GM19238 (cell line): ENCODE data around the gene MMGT1.
A peak's percentile ranks its signal among the peaks of the same experiment; 100 is the strongest.

Experiments used
- DNase-seq: peaks from one replicate; pipeline ENCODE4 v3.0.0; 2011; ENCODE audit warnings: low spot score; ENCODE audit not compliant: insufficient read length

Gene MMGT1

DNA sequence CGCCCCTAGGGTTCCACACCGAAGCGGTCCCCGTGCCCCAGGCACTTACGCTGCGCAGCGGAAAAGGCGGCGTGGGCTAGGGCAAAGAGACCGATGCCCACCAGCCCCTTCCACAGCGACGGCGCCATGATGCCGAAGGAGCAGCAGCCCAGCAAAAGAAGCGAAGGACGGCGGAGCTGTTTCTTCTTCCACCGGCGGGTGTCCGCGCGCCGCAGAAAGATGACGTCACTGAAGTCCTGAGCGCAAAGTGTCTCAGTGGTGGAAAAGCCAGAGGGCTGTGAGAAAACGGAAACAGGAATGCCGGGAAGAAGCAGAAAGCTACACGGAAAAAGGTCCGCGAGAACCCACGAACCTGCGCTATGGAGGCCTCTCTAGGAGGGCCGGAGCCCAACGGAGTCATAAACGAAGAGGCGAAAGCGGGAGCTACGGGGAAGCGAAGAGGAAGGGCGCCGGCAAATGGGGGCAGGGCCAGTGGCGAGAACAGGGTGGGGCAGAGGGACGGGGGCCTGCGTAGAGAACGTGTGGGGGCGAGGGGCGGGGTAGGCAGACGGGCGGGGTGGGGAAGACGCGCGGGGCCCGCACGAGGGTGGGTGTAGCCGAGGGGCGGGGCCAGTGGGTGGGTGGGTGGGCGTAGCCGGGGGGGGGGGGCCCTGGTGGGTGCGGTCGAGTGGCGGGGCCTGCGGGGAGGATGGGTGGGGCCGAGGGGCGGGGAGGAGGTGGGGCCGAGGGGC, at the start of gene MMGT1:
MMGT1 (minus strand) TSS at position 441 of the 731 bp plus-strand sequence; CDS start at position 128, 313 bp downstream.
- DNase-seq, result peak; percentile 67

DNA sequence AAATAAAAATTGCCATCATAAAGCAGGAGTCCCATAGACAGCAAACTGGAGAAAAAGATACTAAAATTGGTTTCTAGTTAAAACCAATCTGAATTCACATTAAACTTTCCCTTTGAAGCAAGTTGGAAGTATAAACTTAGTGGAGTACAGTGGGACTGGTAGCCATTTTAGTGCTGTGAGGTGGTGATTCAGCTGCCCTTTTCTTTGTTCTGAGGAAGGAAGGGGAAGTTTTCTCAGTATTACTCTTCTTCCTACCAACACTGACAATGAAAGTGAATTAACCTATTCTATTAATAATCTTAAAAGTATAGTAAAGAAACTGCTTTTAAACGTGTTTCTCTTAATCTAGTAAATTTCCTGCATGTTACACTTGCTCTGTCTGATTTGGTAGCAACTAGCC, 48.1 kb upstream of the MMGT1 start:
- no peak for DNase-seq

DNA sequence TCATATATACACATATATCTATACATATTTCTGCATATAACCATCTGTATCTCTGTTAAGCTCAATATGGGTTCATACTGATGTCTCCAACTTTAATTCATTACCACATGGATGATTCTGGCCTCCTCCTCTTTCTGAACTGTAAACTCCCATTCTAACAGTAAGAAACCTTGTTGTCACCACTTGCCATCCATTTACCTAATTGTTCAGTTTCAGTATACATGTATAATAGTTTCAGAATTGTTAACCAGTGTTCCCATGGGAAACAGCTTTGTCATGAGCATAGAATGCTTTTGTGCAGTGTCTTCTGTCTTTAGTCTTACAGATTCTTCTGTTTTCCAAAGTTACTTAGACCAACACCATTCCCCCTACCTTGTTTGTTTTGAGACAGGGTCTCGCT, 47.4 kb upstream of the MMGT1 start:
- DNase-seq, result no peak

DNA sequence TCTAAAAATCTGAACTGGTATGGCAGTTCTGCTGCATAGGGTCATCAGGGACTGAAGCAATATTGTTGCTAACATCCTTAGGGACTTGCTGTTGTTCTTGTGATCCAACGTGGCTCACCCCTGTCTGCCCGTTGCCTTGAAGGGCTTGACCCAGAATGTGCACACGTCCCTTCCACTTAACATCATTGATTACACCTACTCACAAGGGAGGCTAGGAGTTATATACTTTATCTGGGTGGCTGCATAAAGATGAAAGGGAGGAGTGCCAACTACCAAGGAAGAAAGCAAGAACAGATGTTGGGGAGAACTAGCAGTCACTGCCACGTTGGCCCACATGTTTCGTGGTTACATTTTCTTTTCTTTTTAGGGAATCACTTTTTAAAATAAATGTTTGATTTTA, 45.4 kb upstream of the MMGT1 start:
- no peak for DNase-seq

DNA sequence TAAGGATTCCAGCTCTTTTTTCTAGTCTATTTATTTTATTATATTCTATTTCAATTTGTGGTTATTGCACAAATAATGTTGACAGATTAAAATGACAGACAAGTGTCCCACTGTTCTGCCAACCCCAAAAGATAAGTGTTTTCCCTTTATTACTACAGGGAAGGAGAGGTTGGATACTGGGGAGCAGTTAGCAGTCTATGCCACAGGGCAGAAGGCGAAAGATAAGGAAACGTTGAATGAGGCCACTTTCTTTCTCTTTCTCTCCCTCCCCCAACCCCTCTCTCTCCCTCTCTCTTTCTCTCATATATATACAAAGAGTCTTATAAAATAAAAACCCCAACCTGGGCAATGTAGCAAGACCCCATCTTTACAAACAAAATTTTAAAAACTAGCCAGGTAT, 43.1 kb upstream of the MMGT1 start:
- DNase-seq, result no peak

DNA sequence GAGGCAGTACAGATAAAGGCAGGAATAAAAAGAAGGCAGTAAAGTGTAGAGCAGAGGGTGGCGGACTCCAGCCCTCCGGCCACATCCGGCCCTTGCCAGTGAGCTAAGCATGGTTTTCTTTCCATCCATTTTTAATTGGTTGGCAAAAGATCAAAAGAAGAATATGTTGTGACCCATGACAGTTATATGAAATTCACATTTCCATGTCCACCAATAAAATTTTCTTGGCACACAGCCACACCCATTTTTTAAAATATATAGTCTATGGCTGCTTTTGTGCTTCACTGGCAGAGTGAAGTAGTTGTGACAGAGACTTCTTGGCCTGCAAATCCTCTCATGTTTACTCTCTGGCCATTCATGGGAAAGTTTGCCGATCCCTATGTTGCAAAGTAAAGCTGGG, 41.2 kb upstream of the MMGT1 start:
- DNase-seq, result no peak

DNA sequence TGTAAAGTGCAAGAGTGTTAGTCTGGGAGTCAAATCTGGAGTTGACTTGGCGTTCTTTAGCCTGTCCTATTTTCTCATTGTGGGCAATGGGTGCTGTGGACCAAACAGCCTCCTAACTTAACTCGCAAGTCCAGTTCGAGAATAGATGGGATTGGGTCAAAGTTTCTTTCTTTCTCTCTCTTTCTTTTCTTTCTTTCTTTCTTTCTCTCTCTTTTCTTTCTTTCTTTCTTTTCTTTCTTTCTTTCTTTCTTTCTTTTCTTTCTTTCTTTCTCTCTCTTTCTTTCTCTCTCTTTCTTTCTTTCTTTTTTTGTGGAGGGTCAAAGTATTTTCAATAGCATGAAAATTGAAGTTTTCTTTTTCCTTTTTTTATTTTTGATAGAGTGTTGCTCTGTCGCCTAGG, 14.5 kb upstream of the MMGT1 start:
- no peak for DNase-seq

DNA sequence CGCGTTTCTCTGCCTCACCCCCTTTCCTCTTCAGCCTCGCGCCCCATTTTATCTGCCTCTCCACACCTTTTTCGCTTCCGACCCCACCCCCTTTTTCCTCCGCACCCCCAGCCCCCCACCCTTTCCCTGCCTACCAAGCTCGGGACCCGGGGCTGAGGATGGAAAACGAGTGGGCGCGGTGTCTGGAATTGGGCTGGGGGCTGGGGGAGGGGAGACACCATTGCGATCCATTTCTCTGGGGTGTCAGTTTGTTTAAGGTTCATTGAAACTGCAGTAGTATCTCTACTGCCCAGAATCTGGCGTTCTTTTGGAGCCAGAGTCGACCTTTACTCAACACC, 12.2 kb upstream of the MMGT1 start:
- no peak for DNase-seq

DNA sequence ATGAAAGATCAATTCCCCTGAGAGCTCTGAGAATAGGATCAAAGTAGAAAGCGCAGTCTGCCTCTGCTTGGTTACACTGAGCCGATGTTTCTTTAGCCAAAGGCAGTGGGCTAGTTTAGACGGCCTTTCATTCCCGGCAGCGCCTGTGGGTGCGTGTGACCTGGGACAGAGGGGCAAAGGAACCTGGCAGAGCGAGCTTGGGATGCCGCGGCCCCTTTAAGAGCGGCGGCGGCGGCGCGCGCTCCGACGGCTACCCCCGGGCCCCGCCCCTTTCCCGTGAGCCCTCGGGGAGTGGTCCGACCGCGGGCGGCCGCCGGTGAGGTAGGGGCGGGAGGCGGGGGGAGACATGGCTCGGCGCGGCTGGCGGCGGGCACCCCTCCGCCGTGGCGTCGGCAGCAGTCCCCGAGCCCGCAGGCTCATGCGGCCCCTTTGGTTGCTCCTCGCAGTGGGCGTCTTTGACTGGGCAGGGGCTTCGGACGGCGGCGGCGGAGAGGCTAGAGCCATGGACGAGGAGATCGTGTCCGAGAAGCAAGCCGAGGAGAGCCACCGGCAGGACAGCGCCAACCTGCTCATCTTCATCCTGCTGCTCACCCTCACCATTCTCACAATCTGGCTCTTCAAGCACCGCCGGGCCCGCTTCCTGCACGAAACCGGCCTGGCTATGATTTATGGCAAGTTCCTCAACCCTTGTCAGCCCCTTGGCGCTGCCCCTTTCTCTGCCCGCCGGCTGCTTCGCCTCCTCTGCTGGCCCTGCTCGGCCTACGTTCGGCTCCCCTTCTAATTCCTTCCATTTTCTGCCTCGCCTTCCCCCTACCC, 11.6 kb upstream of the MMGT1 start, which contains the start of gene SLC9A6:
SLC9A6 (plus strand) TSS at position 279 of the 816 bp plus-strand sequence; CDS start at position 503, 224 bp downstream.
- DNase-seq, result peak; percentile 53

DNA sequence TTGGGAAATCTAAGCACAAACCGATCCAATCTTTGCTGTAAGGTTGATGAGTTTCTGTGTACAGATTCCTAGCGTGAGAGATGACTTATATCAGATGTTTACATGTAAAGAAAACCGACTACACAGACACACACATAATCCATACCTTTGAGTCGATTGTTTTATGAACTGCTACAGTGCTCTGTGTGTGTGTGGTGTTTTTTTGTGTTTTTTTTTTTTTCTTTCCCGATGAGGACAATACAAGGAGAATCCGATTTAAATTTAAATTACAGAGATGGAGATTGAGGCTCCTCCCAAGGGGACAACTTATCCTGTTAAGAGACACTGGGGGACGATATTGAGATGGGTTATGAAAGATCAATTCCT, 11.0 kb upstream of the MMGT1 start:
- no peak for DNase-seq

DNA sequence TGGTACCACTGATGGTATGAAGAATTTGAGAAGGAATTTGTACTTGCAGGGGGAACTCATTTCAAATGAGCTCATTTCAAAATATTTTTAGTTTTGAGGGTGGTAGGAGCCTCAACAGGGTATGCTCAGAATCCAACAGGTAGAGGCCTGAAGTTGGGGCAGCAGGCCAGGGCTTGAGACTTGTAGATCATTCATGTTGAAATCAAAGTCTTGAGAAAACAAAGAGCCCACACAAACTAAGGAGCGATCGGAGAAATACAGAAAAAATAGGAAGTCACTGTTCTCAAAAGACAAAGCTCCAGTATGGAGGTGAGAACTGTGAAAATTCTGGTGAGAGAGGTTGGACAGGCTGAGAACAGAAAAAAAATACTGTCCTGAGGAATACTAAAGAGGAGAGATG, 10.5 kb upstream of the MMGT1 start:
- DNase-seq, result no peak

DNA sequence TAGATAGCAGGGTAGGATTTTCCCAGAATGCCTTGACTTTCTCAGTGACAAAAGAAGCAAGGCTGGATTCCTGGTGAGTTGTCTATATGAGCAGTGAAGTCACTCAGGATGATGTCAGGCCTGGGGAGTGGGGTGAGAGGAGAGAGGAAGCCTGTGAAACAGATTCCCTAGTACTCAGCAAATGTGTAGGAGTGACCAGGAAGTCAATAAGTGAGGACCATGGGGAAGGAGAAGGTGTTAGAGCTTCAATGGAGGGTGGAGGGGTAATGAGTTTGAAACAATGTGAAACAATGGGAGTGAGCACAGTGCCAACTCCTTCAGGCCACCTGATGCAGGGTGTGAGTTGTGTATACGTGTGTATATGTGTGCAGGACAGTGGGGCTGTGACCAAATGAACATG, 9.1 kb upstream of the MMGT1 start:
- no peak for DNase-seq

DNA sequence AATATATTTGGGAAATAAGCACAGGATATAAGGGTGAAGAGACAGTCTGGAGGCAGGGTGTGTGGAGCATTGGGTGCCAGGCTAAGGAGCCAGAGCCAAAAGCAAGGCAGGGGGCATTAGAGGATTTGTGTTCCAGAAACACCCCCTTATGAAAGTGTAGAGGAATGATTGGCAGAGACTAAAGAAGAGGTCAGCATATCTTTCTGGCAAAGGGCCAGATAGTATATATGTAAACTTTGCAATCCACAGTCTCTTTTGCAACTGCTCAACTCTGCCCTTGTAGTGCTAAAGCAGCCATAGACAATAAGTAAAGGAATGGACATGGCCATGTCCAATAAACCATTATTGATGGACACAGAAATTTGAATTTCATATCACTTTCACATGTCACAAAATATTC, 7.9 kb upstream of the MMGT1 start:
- DNase-seq, result no peak

DNA sequence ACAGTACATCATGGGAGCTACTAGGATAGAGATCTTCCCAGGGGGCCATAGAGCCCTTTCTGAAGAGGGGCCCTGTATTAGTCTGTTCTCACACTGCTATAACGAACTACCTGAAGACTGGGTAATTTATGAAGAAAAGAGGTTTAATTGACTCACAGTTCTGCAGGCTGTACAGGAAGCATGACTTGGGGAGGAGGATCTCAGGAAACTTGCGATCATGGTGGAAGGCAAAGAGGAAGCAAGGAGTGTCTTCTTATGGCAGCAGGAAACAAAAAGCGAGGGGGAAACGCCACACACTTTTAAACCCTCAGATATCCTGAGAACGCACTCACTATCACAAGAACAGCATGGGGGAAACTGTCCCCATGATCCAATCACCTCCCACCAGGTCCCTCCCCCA, 7.2 kb upstream of the MMGT1 start:
- DNase-seq, result no peak

DNA sequence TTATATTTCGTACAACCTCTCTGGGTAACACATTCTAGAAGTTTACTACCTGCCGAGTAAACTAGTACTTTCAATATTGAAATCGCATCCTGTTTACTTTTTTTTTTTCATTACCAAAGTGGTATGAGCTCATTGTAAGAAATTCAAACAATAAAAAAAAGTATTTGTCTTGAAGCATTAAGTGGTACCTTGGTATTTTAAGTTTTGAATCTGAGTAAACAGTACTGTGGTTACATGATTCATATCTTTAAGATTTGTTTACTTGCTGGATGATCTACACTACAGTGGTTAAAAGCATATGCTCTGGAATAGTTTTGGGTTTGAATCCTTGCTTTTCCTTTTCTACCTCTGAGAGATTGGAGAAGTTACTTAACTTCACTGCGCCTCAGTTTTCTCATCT, 3.8 kb upstream of the MMGT1 start:
- DNase-seq, result no peak

DNA sequence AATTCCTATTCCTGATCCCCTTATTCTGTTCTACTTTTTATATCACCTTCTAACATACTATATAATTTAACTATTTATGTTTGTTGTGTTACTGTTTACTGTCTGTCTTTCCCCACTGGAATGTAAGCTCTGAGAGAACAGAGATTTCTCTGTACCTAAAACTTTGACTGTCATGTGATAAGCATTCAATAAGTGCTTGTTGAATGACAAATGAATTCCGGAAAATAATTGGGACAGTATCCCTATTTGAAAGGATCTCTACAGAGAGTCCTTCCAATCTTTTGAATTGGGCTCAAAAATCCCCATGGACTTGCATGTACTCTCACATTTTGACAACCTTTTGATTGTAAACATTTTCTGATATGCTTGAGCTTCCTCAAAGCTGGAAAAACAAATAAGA, 1.6 kb upstream of the MMGT1 start:
- DNase-seq, result no peak

DNA sequence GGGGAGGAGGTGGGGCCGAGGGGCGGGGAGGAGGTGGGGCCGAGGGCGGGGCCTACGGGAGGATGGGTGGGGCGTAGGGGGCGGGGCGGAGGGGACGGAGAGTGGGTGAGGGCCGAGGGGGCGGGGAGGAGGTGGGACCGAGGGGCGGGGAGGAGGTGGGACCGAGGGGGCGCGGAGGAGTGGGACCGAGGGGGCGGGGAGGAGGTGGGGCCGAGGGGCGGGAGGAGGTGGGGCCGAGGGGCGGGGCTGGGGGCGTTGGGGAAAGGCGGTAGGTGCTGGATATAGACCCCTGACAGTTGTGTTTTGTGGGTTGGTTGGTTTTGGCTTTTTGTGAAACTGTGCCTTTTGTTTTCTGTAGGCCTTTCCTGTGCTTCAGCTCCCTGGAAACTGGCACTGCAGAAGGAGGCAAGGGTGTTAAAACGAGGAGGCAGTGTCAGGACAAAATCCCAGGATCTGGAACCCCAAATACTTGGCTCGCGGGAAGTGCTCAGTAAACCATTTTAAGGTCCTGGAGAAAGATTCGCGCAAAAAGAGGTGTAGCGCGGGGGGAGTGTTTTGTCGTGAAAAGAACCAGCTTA, 580 bp upstream of the MMGT1 start:
- peak; percentile 35 for DNase-seq

DNA sequence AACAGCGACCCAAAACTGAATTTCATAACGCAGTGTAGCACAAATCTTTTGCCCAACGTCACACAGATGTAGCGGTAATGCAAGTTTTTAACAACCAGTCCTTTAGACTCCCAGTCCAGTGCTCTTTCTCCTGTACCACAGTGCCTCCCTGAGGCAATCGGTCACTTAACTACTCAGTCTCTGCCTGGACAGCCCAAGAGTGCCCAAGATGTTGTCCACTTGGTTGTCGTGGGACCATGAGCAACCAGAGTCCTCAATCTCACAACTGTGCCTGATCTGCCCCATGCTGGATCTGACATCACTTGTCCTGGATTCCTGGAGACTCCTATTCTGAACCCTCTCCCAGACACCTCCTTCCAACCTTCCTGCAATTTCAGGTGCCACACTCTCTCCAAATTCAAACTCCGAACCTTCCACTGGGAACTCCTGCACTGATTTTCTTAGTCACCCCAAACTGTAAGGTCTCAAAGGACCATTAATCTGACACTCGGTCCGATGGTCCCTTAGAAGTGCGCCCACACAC, 702 bp downstream of the MMGT1 start:
- no peak for DNase-seq

DNA sequence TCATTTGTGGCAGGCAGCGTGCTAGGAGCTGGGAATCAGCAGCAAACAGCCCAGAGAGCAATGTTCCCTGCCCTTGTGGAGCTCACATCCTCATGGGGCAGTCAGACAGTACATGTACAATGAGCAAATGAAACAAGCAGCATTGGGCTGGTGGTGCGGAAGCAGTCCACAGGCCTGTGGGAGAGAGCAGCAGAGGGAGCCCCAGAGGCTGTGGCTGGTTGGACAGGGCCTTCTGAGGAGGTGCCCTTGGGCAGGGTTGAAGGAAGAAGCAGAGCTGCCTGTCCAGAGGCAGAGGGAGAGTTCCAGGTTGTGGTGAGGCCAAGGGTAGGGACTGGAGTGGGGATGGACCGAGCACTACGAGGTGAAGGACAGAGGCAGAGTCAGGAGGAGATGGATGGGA, 22.5 kb downstream of the MMGT1 start:
- no peak for DNase-seq

DNA sequence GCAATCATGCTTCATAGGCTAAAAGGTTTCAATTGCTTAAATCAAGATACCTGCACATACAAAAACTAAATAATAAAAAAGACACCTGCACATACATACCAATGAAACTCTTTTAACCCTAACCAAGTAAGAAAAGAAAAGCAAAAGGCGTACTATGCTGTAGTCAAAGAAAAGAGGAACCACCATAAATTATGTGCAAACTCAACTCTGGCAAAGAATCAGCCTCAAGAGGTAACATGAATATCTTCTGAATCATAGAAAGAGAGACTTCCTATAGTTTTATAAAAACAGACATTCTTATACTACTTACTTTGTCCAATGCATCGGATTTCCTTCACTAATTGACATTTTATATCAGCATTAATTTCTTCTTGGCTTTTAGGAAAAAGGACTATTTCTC, 29.3 kb downstream of the MMGT1 start:
- no peak for DNase-seq

DNA sequence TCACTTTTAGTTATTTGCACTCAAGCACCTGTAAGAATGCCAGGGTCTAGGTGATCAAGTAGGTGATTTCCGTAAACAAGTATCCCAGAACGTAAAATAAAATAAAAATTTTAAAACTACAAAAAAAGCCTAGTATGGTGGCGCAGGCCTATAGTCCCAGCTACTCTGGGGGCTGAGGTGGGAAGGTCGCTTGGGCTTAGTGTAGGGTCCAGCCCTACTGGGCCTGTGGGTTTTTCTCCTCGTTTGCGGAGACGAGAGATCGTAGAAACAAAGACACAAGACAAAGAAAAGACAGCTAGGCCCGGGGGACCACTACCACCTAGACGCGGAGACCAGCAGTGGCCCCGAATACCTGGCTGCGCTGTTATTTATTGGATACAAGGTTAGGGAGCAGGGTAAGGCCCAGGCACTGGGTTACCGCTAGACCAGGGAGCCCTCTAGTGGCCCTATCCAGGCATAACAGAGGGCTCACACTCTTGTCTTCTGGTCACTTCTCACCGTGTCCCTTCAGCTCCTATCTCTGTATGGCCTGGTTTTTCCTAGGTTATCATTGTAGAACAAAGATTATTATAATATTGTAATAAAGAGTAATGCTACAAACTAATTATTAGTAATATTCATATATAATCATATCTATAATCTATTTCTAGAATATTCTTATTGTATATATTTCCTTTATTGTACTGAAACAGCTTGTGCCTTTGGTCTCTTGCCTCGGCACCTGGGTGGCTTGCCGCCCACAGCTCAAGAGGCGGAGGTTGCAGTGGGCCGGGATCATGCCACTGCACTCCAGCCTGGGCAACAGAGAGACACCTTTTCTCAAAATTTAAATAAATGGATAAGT, 41.9 kb downstream of the MMGT1 start:
- peak; percentile 7 for DNase-seq

DNA sequence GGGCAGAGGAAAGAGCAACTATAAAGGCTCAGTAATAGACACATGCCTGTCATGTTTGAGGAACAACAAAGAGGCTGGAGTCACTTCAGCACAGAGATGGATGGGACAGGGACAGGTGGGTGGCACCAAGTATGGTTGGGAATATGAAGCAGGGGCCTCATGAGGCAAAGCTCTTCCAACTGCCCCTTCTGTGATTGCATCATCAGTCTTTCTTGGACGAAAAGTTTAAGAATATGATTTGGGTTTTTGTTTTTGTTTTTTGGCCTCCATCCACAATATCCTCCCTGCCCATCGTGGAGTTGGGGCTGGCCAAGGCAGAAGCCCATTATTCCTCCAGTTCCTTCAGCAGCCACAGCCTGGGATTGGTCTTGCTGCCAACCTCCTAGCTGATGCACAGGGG, 45.9 kb downstream of the MMGT1 start:
- no peak for DNase-seq
